GM20431 (cell line): ENCODE measurements around the gene POMT1.
"Not testable (repeated sequence)": the region's sequence is repeated elsewhere in the genome, so short reads cannot be mapped to it uniquely, and the experiment has no call there.

Experiments used
- in situ Hi-C: fragments of 300-500 bp; cut with MseI, MboI; formaldehyde crosslinking; loops from one replicate; pipeline ENCODE4 v1.15.0; 2020; ENCODE audit warnings: low sequenced_read_pairs; ENCODE audit not compliant: unreplicated experiment

POMT1 gene, protein sequence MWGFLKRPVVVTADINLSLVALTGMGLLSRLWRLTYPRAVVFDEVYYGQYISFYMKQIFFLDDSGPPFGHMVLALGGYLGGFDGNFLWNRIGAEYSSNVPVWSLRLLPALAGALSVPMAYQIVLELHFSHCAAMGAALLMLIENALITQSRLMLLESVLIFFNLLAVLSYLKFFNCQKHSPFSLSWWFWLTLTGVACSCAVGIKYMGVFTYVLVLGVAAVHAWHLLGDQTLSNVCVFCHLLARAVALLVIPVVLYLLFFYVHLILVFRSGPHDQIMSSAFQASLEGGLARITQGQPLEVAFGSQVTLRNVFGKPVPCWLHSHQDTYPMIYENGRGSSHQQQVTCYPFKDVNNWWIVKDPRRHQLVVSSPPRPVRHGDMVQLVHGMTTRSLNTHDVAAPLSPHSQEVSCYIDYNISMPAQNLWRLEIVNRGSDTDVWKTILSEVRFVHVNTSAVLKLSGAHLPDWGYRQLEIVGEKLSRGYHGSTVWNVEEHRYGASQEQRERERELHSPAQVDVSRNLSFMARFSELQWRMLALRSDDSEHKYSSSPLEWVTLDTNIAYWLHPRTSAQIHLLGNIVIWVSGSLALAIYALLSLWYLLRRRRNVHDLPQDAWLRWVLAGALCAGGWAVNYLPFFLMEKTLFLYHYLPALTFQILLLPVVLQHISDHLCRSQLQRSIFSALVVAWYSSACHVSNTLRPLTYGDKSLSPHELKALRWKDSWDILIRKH

DNA sequence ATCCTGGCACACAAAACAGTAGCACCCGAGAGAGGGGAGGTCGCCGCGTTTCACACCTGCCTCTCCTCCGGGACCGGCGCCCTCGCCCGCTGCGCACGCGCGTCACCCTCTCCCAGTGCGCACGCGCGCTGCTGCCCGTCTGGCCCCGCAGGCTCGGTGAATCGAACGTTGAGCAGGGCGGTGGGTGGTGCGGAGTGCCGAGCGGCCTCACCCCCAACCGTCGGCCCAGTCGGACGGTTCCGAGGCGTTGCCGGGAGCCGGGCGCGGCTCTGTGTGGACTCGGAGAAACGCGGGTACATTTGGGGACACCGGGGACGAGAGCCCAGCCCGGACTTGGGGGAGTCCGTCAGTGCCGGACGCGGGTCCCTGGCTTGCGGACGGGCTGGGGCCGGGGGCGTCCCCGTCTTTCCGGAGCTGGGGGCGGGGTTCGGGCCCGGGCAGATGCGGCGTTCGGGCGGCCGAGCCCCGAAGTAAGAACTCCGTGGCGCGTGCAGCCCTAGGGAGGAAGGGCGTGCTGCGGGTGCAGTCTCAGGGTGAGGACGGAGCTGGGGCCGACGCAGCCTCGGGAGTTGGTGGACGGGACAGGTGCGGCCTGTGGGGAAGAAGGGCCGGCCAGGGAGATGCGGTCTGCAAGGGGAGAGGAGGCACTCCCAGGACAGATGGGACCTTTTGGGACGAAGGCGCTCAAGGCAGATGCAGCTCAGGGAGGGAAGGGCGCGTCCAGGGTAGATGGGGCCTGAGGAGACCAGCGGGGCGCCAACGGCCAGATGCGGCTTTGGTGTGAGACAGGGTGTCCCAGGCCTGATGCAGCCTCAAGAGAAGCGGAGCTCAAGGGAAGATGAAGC is at the start of gene POMT1:
TSS of gene POMT1 (plus strand) at position 138 of the 845 bp plus-strand sequence. CDS start 1,301 bp downstream, outside the sequence.
- in situ Hi-C loops = no loop called here

DNA sequence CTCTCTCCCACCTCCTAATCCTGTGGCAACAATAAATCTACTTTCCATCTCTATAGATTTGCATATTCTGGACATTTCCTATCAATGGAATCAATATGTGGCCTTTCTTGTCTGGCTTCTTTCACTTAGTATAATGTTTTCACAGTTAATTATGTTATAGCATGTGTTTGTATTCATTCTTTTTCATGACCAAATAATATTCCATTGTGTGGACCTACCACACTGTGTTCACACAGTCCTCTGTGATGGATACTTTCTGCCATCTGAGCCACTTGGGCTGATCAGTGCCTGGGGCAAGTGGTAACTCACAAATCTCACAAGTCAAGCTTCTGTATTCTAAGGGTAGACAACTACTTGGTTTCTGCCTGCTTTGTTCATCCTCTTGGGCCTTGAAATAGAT is 48.7 kb upstream of the POMT1 start:
- in situ Hi-C loops = no loop called here

DNA sequence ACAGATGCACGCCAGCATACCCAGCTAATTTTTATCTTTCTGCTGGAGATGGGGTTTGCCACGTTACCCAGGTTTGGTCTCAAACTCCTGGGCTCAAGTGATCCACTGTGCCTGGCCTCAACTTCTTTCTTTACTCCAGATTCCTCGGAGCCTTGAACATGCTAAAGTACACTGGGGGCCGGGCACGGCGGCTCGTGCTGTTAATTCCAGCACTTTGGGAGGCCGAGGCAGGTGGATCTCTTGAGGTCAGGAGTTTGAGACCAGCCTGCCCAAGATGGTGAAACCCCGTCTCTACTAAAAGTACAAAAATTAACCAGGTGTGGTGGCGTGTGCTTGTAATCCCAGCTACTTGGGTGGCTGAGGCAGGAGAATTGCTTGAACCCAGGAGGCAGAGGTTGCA is 47.1 kb upstream of the POMT1 start:
- in situ Hi-C loops = not testable (repeated sequence)

DNA sequence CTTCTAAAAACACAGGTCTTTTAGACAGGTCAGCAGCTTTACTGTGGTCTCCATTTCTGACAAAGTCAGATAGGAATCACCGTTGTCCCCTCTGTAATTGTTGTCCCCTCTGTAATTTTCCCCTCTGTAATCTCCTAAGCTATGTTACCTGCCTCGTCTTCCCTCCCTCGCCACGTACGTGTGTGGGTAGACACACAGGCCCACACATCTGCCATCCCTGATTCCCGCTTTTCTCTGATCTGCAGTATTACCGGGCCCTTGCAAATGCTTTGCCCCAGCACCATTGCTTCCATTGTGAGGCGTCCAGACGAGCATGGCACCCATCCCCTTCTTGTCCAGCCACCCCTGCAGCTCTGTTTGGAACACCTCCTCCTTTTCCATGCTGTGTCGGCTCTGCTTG is 45.0 kb upstream of the POMT1 start:
- in situ Hi-C loops = no loop called here

DNA sequence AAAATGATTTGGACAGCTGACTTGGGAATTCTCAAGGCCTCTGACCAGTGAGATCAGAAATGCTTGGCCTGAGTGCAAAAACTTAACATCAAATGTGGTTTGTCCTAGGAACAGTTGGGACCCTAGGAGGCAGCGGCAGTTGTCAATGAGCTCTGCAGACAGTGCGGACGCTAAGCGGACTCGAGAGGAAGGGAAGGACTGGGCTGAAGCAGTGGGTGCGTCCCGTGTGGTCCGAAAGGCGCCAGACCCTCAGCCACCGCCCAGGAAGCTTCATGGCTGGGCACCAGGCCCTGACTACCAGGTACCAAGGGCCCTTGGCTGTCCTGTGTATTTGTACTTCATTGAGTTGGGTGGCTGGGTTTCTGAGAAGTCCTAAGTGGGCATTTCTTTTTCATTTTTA is 43.7 kb upstream of the POMT1 start:
- in situ Hi-C loops = no loop called here

DNA sequence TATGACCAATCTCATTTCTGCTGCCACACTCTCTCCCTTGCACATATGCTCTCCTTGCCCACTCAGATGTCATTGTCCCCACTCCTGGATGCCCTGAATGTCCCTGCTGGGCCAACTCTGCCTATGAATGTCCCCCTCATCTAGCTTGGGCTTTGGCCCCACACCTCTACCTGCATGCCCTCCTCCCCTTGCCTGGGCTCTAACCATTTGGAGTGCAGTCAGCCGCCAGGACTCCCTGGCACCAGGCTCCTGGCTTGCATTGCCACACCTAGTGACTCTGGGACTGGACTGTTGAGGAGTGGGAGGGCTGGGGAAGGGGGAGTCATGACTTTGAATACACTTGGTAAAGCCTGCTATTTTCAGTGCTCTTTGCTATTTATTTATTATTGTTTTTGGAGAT is 41.6 kb upstream of the POMT1 start:
- in situ Hi-C loops = no loop called here

DNA sequence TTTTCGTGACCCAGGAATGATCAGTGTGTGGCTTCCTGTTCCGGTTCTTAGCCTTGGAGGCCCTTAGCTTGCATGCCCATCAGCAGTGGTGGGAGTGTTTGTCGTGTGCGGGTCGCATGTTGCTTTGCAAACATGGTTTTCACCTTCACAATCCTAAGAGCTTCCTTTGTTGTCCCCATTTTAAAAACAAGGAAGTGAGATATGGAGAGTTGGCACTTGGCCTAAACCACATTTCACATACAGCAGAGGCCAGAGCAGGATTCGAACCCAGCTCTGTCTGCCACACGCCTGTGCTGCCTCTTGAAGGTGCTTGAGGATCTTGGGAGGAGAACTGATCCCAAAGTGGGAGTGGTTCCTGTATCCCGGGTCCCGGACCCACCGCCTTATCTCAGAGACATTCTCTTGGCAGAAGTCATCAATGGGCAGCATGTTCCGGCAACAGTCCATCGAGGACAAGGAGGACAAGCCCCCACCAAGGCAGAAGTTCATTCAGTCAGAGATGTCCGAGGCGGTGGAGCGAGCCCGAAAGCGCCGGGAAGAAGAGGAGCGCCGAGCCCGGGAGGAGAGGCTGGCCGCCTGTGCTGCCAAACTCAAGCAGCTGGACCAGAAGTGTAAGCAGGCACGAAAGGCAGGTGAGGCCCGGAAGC is 38.2 kb upstream of the POMT1 start:
- in situ Hi-C loops = no loop called here

DNA sequence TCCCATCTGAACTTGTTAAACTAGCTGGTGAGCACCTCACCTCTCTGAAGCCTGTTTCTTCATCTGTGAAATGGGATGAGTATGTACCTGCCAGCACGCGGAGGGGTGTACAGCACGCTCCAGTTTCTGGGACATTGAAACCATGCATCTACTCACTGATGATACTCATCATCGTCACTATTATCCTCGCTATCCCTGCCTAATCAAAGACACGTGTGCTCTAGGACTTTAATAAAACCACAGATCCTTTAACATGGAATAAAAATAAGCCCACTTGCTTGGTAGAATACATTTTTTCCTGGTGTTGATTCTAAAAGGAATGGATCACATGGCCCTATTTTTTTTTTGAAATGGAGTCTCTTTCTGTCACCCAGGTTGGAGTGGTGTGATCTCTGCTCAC is 37.3 kb upstream of the POMT1 start:
- in situ Hi-C loops = no loop called here

DNA sequence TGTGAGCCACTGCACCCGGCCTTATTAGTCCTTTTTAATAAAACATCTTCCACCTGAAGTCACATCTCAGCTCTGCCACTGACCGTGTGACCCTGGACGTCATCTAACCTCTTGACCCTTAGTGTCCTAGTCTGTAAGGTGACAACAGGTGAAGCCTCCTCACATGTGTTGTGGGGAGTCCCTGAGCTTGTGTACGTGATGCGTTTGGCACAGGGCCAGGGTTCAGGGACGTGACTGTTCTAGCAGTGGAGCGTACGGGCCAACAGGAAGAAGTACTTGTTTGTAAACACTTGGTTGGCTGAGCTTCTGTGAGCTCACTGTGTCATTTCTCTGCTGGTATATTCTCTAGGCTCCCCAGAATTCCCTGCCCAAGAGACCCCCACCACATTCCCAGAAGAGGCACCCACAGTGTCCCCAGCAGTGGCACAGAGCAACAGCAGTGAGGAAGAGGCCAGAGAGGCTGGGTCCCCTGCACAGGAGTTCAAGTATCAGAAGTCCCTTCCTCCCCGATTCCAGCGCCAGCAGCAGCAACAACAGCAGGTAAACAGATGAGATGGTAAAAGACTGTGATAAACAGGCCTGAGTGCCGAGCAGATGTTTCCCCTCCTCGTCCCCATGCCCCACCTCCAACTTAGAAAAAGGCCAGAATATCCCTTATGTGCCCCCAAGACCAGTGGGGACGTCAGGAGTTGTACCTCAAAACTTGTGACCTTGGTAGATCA is 35.3 kb upstream of the POMT1 start:
- in situ Hi-C loops = no loop called here

DNA sequence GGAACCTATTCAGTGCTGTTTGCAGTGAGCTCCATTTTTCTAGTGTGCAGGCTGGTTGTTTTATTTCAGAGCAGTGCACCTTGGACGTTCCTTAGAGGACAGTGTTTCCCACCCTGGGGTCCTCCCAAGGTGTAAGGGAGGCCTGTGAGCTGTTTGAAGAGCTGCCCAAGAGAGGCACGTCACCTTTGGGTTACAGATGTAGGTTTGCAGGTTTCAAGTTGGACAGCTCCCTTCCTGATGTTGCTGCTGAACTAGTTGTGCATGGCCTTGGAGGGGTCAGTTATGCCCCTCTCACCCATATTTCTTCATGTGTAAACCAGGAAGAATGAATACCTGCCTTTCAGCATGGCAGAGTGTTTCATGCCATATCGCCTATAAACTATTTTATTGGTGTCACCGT is 34.7 kb upstream of the POMT1 start:
- in situ Hi-C loops = no loop called here

DNA sequence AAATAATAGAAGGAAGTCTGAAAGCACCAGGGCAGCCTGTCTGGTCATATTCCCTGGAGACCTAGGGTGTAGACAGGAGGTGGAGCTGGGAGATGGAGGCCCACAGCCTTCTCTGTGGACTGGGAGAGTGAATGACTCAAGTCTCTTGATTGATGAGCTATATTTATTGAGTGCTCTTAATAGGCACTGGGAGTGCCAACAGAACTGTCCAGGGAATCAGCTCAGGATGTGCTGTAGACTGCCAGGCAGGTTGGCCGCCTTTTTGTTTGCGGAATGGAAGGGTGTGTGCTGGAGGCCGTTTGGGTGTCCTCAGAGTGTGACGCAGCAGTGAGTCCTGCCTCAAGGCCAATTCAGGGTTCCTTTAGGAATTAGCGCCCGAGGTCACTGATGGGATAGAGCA is 33.4 kb upstream of the POMT1 start:
- in situ Hi-C loops = no loop called here

DNA sequence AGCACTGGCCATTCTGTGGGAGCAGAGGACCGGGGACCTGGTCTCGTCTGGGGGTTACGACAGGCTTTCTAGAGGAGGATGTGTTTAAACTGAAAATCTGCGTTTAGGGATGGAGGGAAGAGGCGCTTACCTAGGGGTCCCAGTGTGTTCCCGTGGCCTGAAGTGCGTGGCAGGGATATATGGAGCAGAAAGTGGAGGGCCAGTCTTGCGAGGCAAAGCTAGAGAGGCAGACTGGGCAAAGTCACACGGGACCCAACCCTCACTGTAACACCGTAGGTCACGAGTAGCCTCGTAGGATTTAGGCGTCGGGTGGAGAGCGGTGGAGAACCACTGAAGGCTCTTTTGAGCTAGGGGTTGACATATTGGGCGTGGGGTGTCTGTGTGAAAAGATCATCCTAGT is 32.8 kb upstream of the POMT1 start:
- in situ Hi-C loops = no loop called here

DNA sequence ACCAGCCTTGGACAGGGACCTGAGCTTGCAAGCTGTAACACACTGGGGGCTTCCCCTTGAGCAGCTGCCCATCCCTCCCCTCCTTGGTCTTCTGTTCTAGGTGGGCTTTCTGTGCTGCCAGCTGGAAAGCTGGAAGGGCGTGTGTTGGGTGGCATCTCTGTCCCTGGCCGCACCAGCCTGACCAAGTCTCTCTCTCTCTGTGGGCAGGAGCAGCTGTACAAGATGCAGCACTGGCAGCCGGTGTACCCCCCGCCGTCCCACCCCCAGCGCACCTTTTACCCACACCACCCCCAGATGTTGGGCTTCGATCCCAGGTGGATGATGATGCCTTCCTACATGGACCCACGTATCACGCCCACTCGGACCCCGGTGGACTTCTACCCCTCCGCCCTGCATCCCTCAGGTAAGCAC is 32.1 kb upstream of the POMT1 start:
- in situ Hi-C loops = no loop called here

DNA sequence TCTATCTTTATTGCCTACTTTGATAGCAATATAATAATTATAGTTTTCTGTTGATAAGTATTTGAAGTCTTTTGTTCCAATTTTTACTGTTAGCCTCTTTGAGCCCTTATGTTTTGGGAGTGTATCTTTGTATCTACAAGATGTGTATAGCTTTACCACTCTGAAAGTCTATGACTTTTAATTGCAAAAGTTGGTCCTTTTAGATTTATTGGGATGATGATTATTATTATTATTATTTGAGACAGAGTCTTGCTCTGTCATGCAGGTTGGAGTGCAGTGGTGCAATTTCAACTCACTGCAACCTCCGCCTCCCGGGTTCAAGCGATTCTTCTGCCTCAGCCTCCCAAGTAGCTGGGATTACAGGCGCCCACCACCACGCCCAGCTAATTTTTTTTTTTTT is 30.6 kb upstream of the POMT1 start:
- in situ Hi-C loops = not testable (repeated sequence)

DNA sequence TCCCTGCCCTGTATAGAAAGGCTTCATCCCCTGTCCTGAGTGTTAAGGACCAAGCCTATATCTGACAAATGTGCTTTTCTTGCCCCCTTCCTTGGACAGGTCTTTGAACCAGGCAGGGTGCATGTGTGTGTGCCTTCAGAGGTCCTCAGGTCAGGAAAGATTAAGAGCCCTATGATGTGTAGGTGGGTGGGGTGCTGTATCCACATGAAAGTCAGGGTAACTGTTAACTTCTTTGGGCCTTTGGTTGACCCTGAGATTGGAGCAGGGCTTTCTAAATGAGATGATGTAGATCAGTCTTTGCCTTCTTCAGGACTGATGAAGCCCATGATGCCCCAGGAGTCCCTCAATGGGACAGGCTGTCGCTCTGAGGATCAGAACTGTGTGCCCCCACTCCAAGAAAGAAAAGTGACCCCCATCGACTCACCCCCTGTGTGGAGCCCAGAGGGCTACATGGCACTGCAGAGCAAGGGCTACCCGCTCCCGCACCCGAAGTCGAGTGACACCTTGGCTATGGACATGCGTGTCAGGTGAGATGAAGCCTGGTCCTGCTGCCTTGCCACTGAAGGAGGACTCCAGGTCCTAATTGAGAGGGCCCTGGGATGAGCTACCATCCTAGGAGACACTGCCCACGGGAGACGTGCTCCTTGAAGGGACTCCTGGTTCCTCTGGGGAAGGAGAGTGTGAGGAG is 29.4 kb upstream of the POMT1 start:
- in situ Hi-C loops = no loop called here

DNA sequence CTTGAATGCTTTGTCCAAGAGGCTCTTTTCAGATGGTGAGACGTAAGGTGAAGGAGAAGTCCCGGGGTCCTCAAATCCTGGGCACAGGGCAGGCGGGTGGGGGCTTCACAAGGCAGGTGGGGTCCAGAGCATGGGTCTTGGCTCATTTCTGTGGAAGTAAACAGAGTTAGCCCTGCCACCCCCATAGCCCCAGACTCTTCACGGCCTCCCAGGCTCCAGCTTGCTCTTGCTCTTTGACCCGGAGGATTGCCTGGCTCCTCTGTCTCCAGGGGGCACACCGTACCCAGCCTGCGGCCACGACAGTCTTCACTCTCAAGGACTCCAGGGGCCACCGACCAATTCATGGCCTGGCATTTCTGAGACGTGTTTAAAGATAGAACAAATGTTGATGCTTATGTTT is 28.8 kb upstream of the POMT1 start:
- in situ Hi-C loops = no loop called here

DNA sequence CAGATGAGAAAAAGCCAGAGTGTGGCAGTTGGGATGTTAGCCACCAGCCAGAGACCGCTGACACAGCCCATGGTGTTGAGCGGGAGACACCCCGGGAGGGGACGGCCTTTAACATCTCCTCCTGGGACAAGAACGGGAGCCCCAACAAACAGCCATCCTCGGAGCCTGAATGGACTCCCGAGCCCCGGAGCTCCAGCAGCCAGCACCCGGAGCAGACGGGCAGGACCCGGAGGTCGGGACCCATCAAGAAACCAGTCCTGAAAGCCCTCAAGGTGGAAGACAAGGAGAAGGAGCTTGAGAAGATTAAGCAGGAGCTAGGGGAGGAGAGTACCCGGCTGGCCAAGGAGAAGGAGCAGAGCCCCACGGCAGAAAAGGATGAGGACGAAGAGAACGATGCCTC is 28.0 kb upstream of the POMT1 start:
- in situ Hi-C loops = no loop called here

DNA sequence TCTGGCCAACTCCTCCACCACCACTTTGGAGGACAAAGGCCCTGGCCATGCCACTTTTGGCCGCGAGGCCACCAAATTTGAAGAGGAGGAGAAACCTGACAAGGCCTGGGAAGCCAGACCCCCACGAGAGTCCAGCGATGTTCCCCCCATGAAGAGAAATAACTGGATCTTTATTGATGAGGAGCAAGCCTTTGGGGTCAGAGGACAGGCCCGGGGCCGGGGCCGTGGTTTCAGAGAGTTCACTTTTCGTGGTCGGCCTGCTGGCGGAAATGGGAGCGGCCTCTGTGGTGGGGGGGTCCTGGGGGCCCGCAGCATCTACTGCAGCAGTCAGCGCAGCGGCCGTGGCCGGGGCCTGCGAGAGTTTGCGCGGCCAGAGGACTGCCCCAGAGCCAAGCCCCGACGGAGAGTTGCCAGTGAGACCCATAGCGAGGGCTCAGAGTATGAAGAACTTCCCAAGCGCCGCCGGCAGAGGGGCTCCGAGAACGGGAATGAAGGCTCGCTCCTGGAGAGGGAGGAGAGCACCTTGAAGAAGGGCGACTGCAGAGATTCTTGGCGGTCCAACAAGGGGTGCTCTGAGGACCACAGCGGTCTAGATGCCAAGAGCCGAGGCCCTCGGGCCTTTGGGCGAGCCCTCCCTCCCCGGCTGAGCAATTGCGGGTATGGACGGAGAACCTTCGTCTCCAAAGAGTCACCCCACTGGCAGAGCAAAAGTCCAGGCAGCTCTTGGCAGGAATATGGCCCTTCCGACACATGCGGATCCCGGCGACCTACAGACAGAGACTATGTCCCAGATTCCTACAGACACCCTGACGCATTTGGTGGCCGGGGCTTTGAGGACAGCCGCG is 27.4 kb upstream of the POMT1 start:
- in situ Hi-C loops = no loop called here
